AG04450 (cell line): ENCODE measurements around the gene LRP1-AS. TPM values are rescaled to one million over a fixed set of nuclear protein-coding genes. Genes with fewer than 3 reads are reported as not detected.

Source experiments
- CTCF ChIA-PET: fragments of 300-600, 350-600 bp; formaldehyde crosslinking; extraction: SDS; loops from one replicate; lab custom pipeline; 2022; ENCODE audit warnings: antibody characterized with exemption, inconsistent platforms; lab: Charles Lee
- POLR2A ChIA-PET: fragments of 350-600 bp; formaldehyde crosslinking; extraction: SDS; loops from one replicate; lab custom pipeline; 2021; ENCODE audit warnings: antibody characterized with exemption, inconsistent platforms; lab: Yijun Ruan, JAX
- DNase-seq: peaks from one replicate; pipeline ENCODE4 v3.0.0-alpha.2; 2011; ENCODE audit warnings: low read depth, low spot score
- H3K27ac ChIP-seq: one replicate; pipeline ENCODE4 v1.5.1; 2012; ENCODE audit warnings: low read depth, low read length, control low read depth
- H3K27me3 ChIP-seq: one replicate; pipeline ENCODE4 v1.6.0; 2012; ENCODE audit warnings: low read length; ENCODE audit not compliant: control insufficient read depth, insufficient read depth
- H3K4me3 ChIP-seq: 2 replicates; pipeline ENCODE4 v1.5.1; 2011; ENCODE audit warnings: mild to moderate bottlenecking, low read depth, low read length, control low read depth
- H3K9me3 ChIP-seq: 2 replicates; pipeline ENCODE4 v1.5.1; 2012; ENCODE audit warnings: low read length; ENCODE audit not compliant: control insufficient read depth, insufficient read depth
- polyA plus RNA-seq: library from polyadenylated mRNA; depleted of rRNA; stranded (reverse); fragments of >200 nt; gene quantifications from 2 replicates; pipeline ENCODE4 v1.2.3, GENCODE V29; 2011
- TF ChIP-seq, protein P1 (sequence below): IDR thresholded peaks from 2 replicates; pipeline ENCODE4 v1.5.1; 2011; ENCODE audit warnings: low read depth, low read length, control low read depth, inconsistent platforms

The LRP1-AS gene
- polyA plus RNA-seq, 1 experiment = not detected

DNA sequence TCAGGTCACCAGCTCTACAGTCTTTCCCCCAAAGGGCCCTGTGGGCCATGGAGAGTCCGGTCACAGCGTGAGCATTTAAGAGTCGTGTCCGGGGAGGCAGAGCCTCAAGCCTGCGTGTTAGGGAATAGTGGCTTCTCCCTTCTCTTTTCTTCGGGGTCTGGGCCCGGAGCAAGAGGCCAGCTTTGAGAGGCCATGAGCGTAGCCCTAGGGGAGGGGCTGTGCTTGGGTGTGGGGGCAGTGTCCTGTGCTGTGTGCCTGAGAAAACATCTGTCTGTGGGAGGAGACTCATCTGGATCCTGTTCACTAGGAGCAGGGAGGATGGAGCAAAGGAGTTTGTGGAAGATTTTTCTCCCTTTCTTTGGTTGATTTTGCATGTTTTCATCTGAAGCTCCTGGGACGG, 5.3 kb downstream of the LRP1-AS start:
- Histone ChIP-seq H3K9me3 (no peaks in the 10 kb centered on the region), H3K27me3 (no peaks in the 10 kb centered on the region), H3K27ac (no peak overlapping the region), H3K4me3 (no peak overlapping the region)
- ChIA-PET CTCF (interaction anchor here (0.9 kb wide), 1 partner anchor 9 kb away, joined by 3 read pairs; no protein-coding TSS in a partner anchor), POLR2A (interaction anchor here (0.6 kb wide), 1 partner anchor 47 kb away, joined by 3 read pairs; no protein-coding TSS in a partner anchor)
- DNase-seq = no peak
- TF ChIP-seq, protein P1, sequence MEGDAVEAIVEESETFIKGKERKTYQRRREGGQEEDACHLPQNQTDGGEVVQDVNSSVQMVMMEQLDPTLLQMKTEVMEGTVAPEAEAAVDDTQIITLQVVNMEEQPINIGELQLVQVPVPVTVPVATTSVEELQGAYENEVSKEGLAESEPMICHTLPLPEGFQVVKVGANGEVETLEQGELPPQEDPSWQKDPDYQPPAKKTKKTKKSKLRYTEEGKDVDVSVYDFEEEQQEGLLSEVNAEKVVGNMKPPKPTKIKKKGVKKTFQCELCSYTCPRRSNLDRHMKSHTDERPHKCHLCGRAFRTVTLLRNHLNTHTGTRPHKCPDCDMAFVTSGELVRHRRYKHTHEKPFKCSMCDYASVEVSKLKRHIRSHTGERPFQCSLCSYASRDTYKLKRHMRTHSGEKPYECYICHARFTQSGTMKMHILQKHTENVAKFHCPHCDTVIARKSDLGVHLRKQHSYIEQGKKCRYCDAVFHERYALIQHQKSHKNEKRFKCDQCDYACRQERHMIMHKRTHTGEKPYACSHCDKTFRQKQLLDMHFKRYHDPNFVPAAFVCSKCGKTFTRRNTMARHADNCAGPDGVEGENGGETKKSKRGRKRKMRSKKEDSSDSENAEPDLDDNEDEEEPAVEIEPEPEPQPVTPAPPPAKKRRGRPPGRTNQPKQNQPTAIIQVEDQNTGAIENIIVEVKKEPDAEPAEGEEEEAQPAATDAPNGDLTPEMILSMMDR = no peak

DNA sequence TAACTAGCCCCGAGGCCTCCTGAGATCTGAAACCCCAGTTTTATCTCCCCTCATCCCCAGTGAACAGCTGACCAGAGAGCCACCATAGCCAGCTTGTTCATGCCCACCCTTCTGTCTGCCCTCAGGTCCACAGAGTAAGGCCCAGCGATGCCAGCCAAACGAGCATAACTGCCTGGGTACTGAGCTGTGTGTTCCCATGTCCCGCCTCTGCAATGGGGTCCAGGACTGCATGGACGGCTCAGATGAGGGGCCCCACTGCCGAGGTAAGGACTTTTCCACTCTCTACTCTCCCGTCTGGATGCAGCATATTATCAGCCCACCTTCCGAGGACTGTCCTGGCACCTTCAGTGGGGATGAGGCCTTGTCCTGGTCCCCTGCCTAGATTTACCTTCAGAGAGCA, 6.2 kb downstream of the LRP1-AS start:
- Histone ChIP-seq H3K4me3 (no peak overlapping the region), H3K9me3 (no peaks in the 10 kb centered on the region), H3K27me3 (no peaks in the 10 kb centered on the region), H3K27ac (no peak overlapping the region)
- TF ChIP-seq, protein P1 = no peak
- no peak for DNase-seq
- POLR2A ChIA-PET = no interaction called here
- CTCF ChIA-PET = interaction anchor here (0.5 kb wide), 1 partner anchor 30 kb away, joined by 7 read pairs; the partner anchor contains the start of gene STAT6

DNA sequence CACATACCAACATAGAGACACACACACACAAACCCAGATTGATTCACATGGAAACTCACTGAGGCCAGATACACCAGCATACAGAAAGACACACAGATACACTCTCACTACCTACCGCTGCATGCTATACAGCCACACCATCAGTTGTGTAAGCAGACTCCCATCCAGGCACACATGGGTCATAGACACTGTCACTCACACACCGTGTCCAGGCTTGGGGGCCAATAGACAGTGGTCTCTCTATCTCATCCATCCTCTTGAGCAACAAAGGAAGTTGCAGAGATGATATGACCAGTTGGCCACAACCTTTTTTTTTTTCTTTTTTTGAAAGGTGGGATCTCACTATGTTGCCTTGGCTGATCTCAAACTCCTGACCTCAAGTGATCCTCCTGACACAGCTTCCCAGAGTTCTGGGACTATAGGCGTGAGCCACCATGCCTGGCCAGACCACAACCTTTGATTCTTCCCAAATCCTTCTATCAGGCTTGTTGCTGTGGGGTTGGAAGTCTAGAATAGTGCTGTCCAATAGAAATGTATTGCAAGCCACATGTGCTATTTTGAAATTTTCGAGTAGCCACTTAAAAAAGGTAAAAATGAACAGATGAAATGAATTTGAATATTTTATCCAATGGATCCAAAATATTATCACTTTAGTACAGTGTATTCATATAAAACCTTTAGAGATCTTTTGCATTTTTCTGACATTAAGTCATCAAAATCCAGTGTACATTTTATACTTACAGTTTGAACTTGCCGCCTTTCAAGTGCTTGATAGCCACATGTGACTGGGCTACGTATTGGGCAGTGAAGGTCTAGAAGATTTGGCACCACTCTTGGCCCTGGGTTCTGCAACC, 7.4 kb downstream of the LRP1-AS start:
- ChIA-PET POLR2A (no interaction called here), CTCF (interaction anchor here (0.9 kb wide), 1 partner anchor 16 kb away, joined by 3 read pairs; no protein-coding TSS in a partner anchor)
- H3K27ac ChIP-seq = no peak overlapping the region
- H3K9me3 ChIP-seq = no peaks in the 10 kb centered on the region
- no peaks in the 10 kb centered on the region for H3K27me3 ChIP-seq
- no peak for DNase-seq
- TF ChIP-seq, protein P1 = no peak
- H3K4me3 ChIP-seq = no peak overlapping the region

DNA sequence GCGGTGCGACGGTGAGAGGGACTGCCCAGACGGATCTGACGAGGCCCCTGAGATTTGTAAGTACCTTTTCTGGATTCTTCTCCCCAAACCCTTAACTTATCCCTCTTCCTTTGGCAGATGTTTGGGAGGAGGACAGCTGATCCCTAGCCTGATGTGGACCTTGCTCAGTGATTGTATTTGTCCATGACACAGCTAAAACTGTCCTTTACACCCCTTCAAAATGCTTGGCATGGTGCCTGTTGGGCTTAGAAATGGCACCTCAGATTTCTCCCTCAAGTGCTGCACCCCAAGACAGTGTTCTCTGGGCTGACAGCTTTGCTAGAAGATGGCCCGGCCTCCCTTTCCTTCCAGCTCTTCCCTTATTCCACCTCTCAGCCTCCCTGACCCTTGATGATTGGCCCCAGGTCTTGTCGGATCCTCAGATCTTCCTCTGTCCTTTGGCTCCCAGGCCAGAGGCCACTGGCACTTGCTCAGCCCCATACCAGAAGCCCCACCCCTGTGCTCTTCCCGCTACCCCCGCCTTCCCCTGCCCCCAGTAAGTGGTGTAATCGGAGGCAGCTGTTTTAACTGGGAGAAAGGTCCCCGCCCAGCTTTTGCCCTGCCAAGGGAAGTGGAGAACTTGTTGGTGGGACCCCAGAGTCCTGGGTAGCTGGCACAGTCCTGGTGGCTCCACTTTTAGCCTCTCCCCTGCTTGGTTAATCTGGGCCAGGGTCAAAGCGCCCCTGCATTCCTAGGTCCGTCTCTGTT, 8.7 kb downstream of the LRP1-AS start:
- TF ChIP-seq, protein P1 = no peak
- POLR2A ChIA-PET = interaction anchor here (0.8 to 1.3 kb wide), 5 partner anchors 9 to 26 kb away, joined by 3 to 6 read pairs (median 4); partner anchors contain the start of gene LRP1
- Histone ChIP-seq H3K4me3 (no peak overlapping the region), H3K27me3 (no peaks in the 10 kb centered on the region), H3K9me3 (no peaks in the 10 kb centered on the region), H3K27ac (no peak overlapping the region)
- DNase-seq = no peak
- CTCF ChIA-PET = interaction anchor here (1.0 kb wide), 1 partner anchor 37 kb away, joined by 5 read pairs; no protein-coding TSS in a partner anchor
